WTC11 (cell line): ENCODE results near the gene ZCCHC4.

Experiments used
- CREB1 ChIP-seq: sonication (generic); formaldehyde crosslinking; IDR thresholded peaks from 2 replicates; pipeline ENCODE4 v1.8.0; 2023; ENCODE audit warnings: mild to moderate bottlenecking, missing genetic modification reagents
- FOXK1 ChIP-seq: sonication (generic); formaldehyde crosslinking; IDR thresholded peaks from 2 replicates; pipeline ENCODE4 v1.8.0; 2022; ENCODE audit warnings: mild to moderate bottlenecking, moderate library complexity, missing genetic modification reagents
- GABPB1 ChIP-seq: sonication (generic); formaldehyde crosslinking; IDR thresholded peaks from 2 replicates; pipeline ENCODE4 v1.8.1; 2023; ENCODE audit warnings: mild to moderate bottlenecking, missing genetic modification reagents
- TEAD4 ChIP-seq: sonication (generic); formaldehyde crosslinking; IDR thresholded peaks from 2 replicates; pipeline ENCODE4 v1.8.0; 2022; ENCODE audit warnings: mild to moderate bottlenecking, missing genetic modification reagents
- TP53 ChIP-seq: sonication (generic); formaldehyde crosslinking; IDR thresholded peaks from 2 replicates; pipeline ENCODE4 v1.8.1; 2023; ENCODE audit warnings: mild to moderate bottlenecking, missing genetic modification reagents
- ZBTB21 ChIP-seq: sonication (generic); formaldehyde crosslinking; IDR thresholded peaks from 2 replicates; pipeline ENCODE4 v1.8.1; 2023; ENCODE audit warnings: mild to moderate bottlenecking, missing genetic modification reagents, borderline replicate concordance
- TF ChIP-seq, protein P1 (sequence below): fragments of 200-600 bp; IDR thresholded peaks from 2 replicates; pipeline ENCODE4 v1.8.0; 2022; ENCODE audit warnings: antibody characterized with exemption
- TF ChIP-seq, protein P2 (sequence below): sonication (generic); formaldehyde crosslinking; conservative IDR thresholded peaks from 2 replicates; pipeline ENCODE4 v1.8.1; 2022; ENCODE audit warnings: mild to moderate bottlenecking, missing genetic modification reagents
- TF ChIP-seq, protein P3 (sequence below): sonication (generic); formaldehyde crosslinking; IDR thresholded peaks from 2 replicates; pipeline ENCODE4 v1.8.0; 2022; ENCODE audit warnings: missing genetic modification reagents
- TF ChIP-seq, protein P4 (sequence below): sonication (generic); formaldehyde crosslinking; IDR thresholded peaks from 2 replicates; pipeline ENCODE4 v1.8.1; 2023; ENCODE audit warnings: mild to moderate bottlenecking, moderate library complexity, missing genetic modification reagents
- TF ChIP-seq, protein P5 (sequence below): sonication (generic); formaldehyde crosslinking; IDR thresholded peaks from 2 replicates; pipeline ENCODE4 v1.8.0; 2022; ENCODE audit warnings: mild to moderate bottlenecking, missing genetic modification reagents

DNA sequence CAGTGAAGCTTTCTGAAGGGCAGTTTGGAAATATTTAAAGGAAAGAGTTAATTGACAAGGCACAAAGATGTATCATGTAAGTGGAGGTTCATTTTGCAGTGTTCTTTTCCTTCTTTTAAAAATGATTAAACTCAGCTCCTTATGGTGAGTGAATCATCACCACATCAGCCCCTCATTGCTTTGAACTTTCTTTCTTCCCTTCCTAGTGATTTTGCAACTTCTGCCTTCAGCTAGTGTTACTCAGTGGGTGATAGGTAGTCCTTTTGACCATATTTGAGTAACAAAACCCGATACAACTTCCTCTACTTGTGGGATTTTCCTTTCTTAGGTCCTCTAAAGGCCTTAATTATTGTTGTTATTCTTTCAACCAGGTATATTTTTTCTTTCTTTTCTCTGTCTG is 8.2 kb downstream of the ZCCHC4 start:
- TF ChIP-seq, protein P1, sequence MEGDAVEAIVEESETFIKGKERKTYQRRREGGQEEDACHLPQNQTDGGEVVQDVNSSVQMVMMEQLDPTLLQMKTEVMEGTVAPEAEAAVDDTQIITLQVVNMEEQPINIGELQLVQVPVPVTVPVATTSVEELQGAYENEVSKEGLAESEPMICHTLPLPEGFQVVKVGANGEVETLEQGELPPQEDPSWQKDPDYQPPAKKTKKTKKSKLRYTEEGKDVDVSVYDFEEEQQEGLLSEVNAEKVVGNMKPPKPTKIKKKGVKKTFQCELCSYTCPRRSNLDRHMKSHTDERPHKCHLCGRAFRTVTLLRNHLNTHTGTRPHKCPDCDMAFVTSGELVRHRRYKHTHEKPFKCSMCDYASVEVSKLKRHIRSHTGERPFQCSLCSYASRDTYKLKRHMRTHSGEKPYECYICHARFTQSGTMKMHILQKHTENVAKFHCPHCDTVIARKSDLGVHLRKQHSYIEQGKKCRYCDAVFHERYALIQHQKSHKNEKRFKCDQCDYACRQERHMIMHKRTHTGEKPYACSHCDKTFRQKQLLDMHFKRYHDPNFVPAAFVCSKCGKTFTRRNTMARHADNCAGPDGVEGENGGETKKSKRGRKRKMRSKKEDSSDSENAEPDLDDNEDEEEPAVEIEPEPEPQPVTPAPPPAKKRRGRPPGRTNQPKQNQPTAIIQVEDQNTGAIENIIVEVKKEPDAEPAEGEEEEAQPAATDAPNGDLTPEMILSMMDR: no peak
- TF ChIP-seq CREB1: no peak
- no peak for TF ChIP-seq ZBTB21 (CRISPR knock-in tag)
- no peak for TF ChIP-seq FOXK1 (CRISPR knock-in tag)
- TF ChIP-seq, protein P2, sequence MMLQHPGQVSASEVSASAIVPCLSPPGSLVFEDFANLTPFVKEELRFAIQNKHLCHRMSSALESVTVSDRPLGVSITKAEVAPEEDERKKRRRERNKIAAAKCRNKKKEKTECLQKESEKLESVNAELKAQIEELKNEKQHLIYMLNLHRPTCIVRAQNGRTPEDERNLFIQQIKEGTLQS (CRISPR knock-in tag): no peak
- TF ChIP-seq GABPB1 (CRISPR knock-in tag): no peak
- TF ChIP-seq TP53 (CRISPR knock-in tag): no peak
- TF ChIP-seq, protein P3, sequence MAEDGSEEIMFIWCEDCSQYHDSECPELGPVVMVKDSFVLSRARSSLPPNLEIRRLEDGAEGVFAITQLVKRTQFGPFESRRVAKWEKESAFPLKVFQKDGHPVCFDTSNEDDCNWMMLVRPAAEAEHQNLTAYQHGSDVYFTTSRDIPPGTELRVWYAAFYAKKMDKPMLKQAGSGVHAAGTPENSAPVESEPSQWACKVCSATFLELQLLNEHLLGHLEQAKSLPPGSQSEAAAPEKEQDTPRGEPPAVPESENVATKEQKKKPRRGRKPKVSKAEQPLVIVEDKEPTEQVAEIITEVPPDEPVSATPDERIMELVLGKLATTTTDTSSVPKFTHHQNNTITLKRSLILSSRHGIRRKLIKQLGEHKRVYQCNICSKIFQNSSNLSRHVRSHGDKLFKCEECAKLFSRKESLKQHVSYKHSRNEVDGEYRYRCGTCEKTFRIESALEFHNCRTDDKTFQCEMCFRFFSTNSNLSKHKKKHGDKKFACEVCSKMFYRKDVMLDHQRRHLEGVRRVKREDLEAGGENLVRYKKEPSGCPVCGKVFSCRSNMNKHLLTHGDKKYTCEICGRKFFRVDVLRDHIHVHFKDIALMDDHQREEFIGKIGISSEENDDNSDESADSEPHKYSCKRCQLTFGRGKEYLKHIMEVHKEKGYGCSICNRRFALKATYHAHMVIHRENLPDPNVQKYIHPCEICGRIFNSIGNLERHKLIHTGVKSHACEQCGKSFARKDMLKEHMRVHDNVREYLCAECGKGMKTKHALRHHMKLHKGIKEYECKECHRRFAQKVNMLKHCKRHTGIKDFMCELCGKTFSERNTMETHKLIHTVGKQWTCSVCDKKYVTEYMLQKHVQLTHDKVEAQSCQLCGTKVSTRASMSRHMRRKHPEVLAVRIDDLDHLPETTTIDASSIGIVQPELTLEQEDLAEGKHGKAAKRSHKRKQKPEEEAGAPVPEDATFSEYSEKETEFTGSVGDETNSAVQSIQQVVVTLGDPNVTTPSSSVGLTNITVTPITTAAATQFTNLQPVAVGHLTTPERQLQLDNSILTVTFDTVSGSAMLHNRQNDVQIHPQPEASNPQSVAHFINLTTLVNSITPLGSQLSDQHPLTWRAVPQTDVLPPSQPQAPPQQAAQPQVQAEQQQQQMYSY: no peak
- TF ChIP-seq, protein P4, sequence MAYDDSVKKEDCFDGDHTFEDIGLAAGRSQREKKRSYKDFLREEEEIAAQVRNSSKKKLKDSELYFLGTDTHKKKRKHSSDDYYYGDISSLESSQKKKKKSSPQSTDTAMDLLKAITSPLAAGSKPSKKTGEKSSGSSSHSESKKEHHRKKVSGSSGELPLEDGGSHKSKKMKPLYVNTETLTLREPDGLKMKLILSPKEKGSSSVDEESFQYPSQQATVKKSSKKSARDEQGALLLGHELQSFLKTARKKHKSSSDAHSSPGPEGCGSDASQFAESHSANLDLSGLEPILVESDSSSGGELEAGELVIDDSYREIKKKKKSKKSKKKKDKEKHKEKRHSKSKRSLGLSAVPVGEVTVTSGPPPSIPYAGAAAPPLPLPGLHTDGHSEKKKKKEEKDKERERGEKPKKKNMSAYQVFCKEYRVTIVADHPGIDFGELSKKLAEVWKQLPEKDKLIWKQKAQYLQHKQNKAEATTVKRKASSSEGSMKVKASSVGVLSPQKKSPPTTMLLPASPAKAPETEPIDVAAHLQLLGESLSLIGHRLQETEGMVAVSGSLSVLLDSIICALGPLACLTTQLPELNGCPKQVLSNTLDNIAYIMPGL (CRISPR knock-in tag): no peak
- no peak for TF ChIP-seq TEAD4
- TF ChIP-seq, protein P5, sequence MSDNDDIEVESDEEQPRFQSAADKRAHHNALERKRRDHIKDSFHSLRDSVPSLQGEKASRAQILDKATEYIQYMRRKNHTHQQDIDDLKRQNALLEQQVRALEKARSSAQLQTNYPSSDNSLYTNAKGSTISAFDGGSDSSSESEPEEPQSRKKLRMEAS (CRISPR knock-in tag): no peak
